ENCODE results near the gene PKDCC.

Gene PKDCC

GRCh38 chr2:42096869-42097591, 49.2 kb downstream of the PKDCC start:
- TF ChIP-seq CTCF (conservative IDR thresholded peaks at IDR 0.05): no peak

DNA sequence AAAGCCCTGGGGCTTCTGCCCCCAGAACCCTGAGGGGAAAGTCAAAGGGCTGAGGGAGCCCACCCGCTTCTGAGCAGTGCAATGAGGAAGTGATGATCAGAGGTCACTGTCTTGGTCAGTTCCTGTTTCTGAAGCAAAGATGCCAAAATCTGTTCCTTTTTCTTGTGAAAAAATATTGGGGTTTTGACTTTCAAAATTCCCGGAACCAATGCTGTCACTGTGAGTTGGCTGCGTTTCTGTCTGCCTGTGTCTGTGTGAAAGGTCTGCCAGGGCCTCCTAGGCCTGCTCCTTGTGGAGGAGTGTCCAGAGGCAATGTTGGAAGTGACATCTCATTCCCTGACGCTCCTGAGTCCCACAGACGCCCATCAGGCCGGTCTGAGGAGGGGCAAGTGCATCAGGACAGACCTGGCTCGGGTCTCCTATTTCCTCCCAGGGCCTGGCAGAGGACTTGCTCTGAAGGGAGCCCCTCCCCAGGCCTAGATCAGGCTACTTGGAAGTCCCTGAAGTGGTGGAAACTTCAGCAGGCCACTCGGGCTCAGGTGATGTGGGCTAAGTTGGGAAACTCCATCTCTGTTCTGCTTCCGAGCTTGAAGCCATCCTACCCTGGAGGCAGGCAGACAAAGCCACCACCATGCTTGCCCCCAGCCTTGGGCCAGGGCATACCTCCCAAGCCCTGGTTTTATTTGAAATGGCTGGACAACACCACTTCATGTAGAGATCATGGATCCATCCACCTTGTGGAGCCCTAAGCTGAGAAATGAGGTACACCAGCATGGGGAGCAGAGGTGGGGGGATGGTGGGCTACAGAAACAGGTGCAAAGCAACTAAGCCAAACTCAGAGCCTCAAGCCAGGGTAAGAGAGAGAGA, 51.0 kb downstream of the PKDCC start:
- no peak overlapping the region for H3K27ac ChIP-seq
- TF ChIP-seq CTCF (conservative IDR thresholded peaks at IDR 0.05): no peak

More at GRCh38 chr2:42096869-42097591, 49.2 kb downstream of the PKDCC start:
- H3K27ac ChIP-seq: no peak overlapping the region; the same call in 1 of the 2 replicates

- no peak for TF ChIP-seq CTCF (conservative IDR thresholded peaks at IDR 0.05)
- no peak overlapping the region for H3K27ac ChIP-seq
Observed at GRCh38 chr2:42099438-42100173, 51.8 kb downstream of the PKDCC start.

DNA sequence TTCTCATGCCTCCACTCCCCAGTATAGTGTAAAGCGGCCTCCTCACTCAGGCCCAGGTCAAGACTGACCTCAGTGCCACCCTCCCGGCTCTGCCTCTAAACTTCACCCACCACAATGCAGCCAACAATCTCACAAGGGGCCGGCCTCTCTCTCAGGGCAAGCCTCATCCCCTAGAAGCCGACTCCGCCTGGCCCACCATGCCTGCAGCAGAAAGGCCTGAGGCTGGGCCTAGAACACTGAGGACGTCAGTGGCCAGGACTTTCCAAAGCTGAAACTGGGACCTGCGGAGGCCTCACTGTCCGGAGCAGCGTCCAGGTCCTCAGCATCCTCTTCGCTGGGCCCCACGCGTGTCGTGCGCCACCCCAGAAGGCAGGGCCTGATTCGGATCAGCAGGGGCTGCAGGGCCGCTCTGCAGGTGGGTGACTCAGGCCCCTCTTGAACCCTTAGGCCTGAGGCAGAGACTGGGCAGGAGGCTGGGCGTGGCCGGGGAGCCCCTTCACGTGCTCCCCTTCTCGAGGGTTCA, 52.9 kb downstream of the PKDCC start:
- H3K27ac ChIP-seq: peak overlapping the region; percentile 66; the same call in 1 of the 2 replicates
- TF ChIP-seq CTCF (conservative IDR thresholded peaks at IDR 0.05): no peak

GRCh38 chr2:42101206-42102023, 53.6 kb downstream of the PKDCC start:
- TF ChIP-seq CTCF (conservative IDR thresholded peaks at IDR 0.05): no peak
- peak overlapping the region; percentile 66; the same call in 1 of the 2 replicates for H3K27ac ChIP-seq

GRCh38 chr2:42102024-42102590, 54.3 kb downstream of the PKDCC start:
- no peak overlapping the region for H3K27ac ChIP-seq
- no peak for TF ChIP-seq CTCF (conservative IDR thresholded peaks at IDR 0.05)

Measured in VCaP (cell line).